Fibroblast of villous mesenchyme (primary cell): Measurements from ENCODE around the gene OR51V1. TPM values are rescaled to one million over a fixed set of nuclear protein-coding genes. Genes with fewer than 3 reads are reported as not detected.
"Not testable (repeated sequence)": the region's sequence is repeated elsewhere in the genome, so short reads cannot be mapped to it uniquely, and the experiment has no call there.

Experiments used
- DNase-seq: peaks from one replicate; pipeline ENCODE4 v3.0.0-alpha.2; 2010; ENCODE audit warnings: low read depth
- H3K4me3 ChIP-seq: 2 replicates; pipeline ENCODE4 v1.5.1; 2011; ENCODE audit warnings: low read depth, mild to moderate bottlenecking, low read length
- total RNA-seq: library from RNA; depleted of rRNA; stranded (reverse); fragments of >200 nt; gene quantifications from 2 replicates; pipeline ENCODE4 v1.2.3, GENCODE V29; 2012
- TF ChIP-seq, protein P1 (sequence below): IDR thresholded peaks from 2 replicates; pipeline ENCODE4 v1.5.1; 2012; ENCODE audit warnings: low read depth, mild to moderate bottlenecking, low read length; ENCODE audit not compliant: insufficient read depth

Gene OR51V1
- total RNA-seq, 1 donor: not detected

DNA sequence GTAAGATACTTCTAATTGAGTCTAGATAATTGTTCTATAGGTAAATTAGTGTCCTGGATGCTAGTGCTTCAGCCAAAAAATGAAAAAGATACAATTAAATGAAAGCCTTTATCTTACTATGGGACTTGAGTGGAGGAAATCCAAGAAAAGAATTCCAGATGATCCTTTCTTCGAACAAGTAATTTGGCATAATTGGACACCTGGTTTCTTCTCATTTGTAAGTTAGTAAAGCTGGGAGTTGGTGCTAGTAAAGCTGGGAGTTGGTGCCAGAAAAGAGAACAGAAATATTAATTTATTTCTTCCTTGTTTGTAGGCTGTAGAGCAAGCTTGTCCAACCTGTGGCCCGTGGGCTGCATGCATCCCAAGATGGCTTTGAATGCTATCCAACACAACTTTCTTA is 12.3 kb downstream of the OR51V1 start:
- TF ChIP-seq, protein P1, sequence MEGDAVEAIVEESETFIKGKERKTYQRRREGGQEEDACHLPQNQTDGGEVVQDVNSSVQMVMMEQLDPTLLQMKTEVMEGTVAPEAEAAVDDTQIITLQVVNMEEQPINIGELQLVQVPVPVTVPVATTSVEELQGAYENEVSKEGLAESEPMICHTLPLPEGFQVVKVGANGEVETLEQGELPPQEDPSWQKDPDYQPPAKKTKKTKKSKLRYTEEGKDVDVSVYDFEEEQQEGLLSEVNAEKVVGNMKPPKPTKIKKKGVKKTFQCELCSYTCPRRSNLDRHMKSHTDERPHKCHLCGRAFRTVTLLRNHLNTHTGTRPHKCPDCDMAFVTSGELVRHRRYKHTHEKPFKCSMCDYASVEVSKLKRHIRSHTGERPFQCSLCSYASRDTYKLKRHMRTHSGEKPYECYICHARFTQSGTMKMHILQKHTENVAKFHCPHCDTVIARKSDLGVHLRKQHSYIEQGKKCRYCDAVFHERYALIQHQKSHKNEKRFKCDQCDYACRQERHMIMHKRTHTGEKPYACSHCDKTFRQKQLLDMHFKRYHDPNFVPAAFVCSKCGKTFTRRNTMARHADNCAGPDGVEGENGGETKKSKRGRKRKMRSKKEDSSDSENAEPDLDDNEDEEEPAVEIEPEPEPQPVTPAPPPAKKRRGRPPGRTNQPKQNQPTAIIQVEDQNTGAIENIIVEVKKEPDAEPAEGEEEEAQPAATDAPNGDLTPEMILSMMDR: no peak
- DNase-seq: no peak
- no peak overlapping the region for H3K4me3 ChIP-seq

DNA sequence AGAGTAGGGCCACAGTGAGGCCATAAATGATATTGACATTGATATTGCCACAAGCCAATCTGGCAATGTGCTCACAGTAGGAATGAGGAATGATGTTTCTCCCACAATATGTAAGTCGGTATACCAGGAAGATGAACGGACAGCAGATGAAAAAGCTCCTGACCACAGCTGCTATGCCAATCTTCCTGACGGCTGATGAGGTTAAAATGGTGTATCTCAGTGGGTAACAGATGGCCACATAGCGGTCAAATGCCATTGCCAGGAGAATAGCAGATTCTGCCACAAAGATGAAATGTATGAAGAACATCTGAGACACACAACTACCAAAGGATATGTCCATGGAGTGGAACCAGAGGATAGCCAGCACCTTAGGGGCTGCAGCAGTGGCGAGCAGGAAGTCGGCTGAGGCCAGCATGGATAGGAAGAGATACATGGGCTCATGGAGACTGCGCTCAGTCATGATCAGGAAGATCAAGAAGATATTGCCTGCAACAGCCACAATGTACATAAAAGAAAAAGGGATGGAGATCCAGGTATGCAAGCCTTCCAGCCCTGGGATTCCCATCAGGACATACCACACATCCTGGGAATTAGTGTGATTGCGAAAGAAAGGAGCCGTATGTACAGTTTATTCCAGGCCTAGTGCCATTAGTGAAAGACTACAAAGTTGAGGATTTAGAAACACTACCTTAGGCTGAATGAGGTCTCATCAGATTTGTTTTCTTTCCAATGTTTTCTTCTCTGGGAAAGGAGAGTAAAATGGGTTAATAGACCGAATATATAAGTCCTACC is 22.2 kb downstream of the OR51V1 start:
- TF ChIP-seq, protein P1: no peak
- DNase-seq: no peak
- no peak overlapping the region for H3K4me3 ChIP-seq

GRCh38 chr11:5174934-5175333 is 25.5 kb downstream of the OR51V1 start:
- no peak overlapping the region for H3K4me3 ChIP-seq
- TF ChIP-seq, protein P1: no peak
- no peak for DNase-seq

- DNase-seq: no peak
- TF ChIP-seq, protein P1: no peak
- no peak overlapping the region for H3K4me3 ChIP-seq
These were observed 28.6 kb downstream of the OR51V1 start for GRCh38 chr11:5171856-5172255.

- H3K4me3 ChIP-seq, DNase-seq: not testable (repeated sequence)
These were observed 34.6 kb downstream of the OR51V1 start for GRCh38 chr11:5165898-5166297.

GRCh38 chr11:5164807-5165206 is 35.7 kb downstream of the OR51V1 start:
- not testable (repeated sequence) for H3K4me3 ChIP-seq, DNase-seq

DNA sequence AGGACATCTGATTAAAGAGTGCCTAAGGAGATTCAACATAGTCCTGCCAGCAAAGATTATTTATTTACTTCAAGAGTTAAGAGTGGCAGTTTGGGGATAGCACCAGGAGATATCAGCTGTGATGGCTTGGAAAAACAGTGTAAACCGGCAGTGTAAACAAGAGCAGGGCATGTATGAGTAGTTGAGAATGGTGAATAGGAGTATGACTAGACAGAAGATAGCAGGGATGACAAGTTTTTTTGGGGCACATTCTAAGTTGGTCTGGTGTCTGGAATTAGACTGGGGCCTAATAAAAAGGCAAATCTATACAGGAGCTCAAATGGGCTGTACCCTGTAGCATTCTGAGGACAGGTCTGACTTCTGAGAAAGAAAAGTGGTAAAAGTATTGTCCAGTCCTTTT is 39.4 kb downstream of the OR51V1 start:
- not testable (repeated sequence) for DNase-seq, H3K4me3 ChIP-seq

GRCh38 chr11:5160217-5160616 is 40.3 kb downstream of the OR51V1 start:
- H3K4me3 ChIP-seq, DNase-seq: not testable (repeated sequence)

- TF ChIP-seq, protein P1: no peak
- no peak overlapping the region for H3K4me3 ChIP-seq
- DNase-seq: no peak
These were observed 40.7 kb downstream of the OR51V1 start for GRCh38 chr11:5159806-5160205.
